ENCODE results near the gene PRKG1. TPM values are rescaled to one million over a fixed set of nuclear protein-coding genes. Genes with fewer than 3 reads are reported as not detected.

Gene PRKG1
- total RNA-seq, 1 experiment from 2014 or later, result 0.09 TPM

- no TSS peak for BruUV-seq (replicated peaks)
- no peaks in the 10 kb centered on the region for H3K9me3 Mint-ChIP-seq (ENCODE audit: unreplicated experiment)
- DNase-seq, result no peak
- intact Hi-C loops (cut with micrococcal nuclease; ENCODE audit: unreplicated experiment), result no loop called here
- H3K27ac Mint-ChIP-seq (ENCODE audit: unreplicated experiment), result no peak overlapping the region
- Histone ChIP-seq H3K4me1 (no peaks in the 10 kb centered on the region), H3K9me3 (no peaks in the 10 kb centered on the region), H3K4me3 (ENCODE audit: low read depth, low read length) (no peak overlapping the region), H3K36me3 (ENCODE audit: control insufficient read depth, insufficient read depth, low read length) (no peaks in the 10 kb centered on the region), H3K27me3 (replicated peaks; ENCODE audit: control insufficient read depth, insufficient read depth, low read length) (peaks cover 1% of the 10 kb centered on the region; the same call in 1 of the 2 replicates)
- ChIA-PET CTCF (no interaction called here), POLR2A (no interaction called here)
- no peaks in the 10 kb centered on the region for H3K4me1 Mint-ChIP-seq (ENCODE audit: low read depth, unreplicated experiment)
- H3K4me3 Mint-ChIP-seq (ENCODE audit: unreplicated experiment), result no peak overlapping the region
- H3K36me3 Mint-ChIP-seq (ENCODE audit: insufficient read depth, unreplicated experiment), result no peaks in the 10 kb centered on the region
- H3K27me3 Mint-ChIP-seq (ENCODE audit: insufficient read depth, unreplicated experiment), result peaks cover 13% of the 10 kb centered on the region
- no peak for TF ChIP-seq CTCF (IDR thresholded peaks at IDR 0.05; ENCODE audit: insufficient read depth in 1 of 2, low read depth in 1 of 2, low read length in 1 of 2, severe bottlenecking in 1 of 2, unreplicated experiment in 1 of 2)
These were observed 161.6 kb downstream of the PRKG1 start for GRCh38 chr10:51235865-51236264.

GRCh38 chr10:51239006-51239405 lies 164.7 kb downstream of the PRKG1 start:
- H3K27ac Mint-ChIP-seq (ENCODE audit: unreplicated experiment), result no peak overlapping the region
- no peaks in the 10 kb centered on the region for H3K4me1 ChIP-seq
- no peaks in the 10 kb centered on the region for H3K36me3 ChIP-seq (ENCODE audit: control insufficient read depth, insufficient read depth, low read length)
- ChIA-PET POLR2A (no interaction called here), CTCF (no interaction called here)
- H3K4me3 ChIP-seq (ENCODE audit: low read depth, low read length), result no peak overlapping the region
- H3K4me3 Mint-ChIP-seq (ENCODE audit: unreplicated experiment), result no peak overlapping the region
- H3K36me3 Mint-ChIP-seq (ENCODE audit: insufficient read depth, unreplicated experiment), result no peaks in the 10 kb centered on the region
- no peak for TF ChIP-seq CTCF (IDR thresholded peaks at IDR 0.05; ENCODE audit: insufficient read depth in 1 of 2, low read depth in 1 of 2, low read length in 1 of 2, severe bottlenecking in 1 of 2, unreplicated experiment in 1 of 2)
- peaks cover 21% of the 10 kb centered on the region for H3K27me3 Mint-ChIP-seq (ENCODE audit: insufficient read depth, unreplicated experiment)
- H3K27me3 ChIP-seq (replicated peaks; ENCODE audit: control insufficient read depth, insufficient read depth, low read length), result no peaks in the 10 kb centered on the region
- intact Hi-C loops (cut with micrococcal nuclease; ENCODE audit: unreplicated experiment), result no loop called here
- no TSS peak for BruUV-seq (replicated peaks)
- H3K9me3 Mint-ChIP-seq (ENCODE audit: unreplicated experiment), result no peaks in the 10 kb centered on the region
- H3K4me1 Mint-ChIP-seq (ENCODE audit: low read depth, unreplicated experiment), result no peaks in the 10 kb centered on the region
- DNase-seq, result no peak
- no peaks in the 10 kb centered on the region for H3K9me3 ChIP-seq

- Mint-ChIP-seq H3K27ac (ENCODE audit: unreplicated experiment) (no peak overlapping the region), H3K27me3 (ENCODE audit: insufficient read depth, unreplicated experiment) (peaks cover 13% of the 10 kb centered on the region), H3K4me3 (ENCODE audit: unreplicated experiment) (no peak overlapping the region), H3K9me3 (ENCODE audit: unreplicated experiment) (no peaks in the 10 kb centered on the region), H3K36me3 (ENCODE audit: insufficient read depth, unreplicated experiment) (no peaks in the 10 kb centered on the region), H3K4me1 (ENCODE audit: low read depth, unreplicated experiment) (no peaks in the 10 kb centered on the region)
- intact Hi-C loops (cut with micrococcal nuclease; ENCODE audit: unreplicated experiment), result no loop called here
- no TSS peak for BruUV-seq (replicated peaks)
- Histone ChIP-seq H3K9me3 (no peaks in the 10 kb centered on the region), H3K4me3 (ENCODE audit: low read depth, low read length) (no peak overlapping the region), H3K4me1 (no peaks in the 10 kb centered on the region), H3K36me3 (ENCODE audit: control insufficient read depth, insufficient read depth, low read length) (no peaks in the 10 kb centered on the region), H3K27me3 (replicated peaks; ENCODE audit: control insufficient read depth, insufficient read depth, low read length) (no peaks in the 10 kb centered on the region)
- CTCF ChIA-PET, result no interaction called here
- no peak for TF ChIP-seq CTCF (IDR thresholded peaks at IDR 0.05; ENCODE audit: insufficient read depth in 1 of 2, low read depth in 1 of 2, low read length in 1 of 2, severe bottlenecking in 1 of 2, unreplicated experiment in 1 of 2)
- POLR2A ChIA-PET, result no interaction called here
- no peak for DNase-seq
These were observed 167.2 kb downstream of the PRKG1 start for GRCh38 chr10:51241461-51241860.

Data from Caco-2 (cell line).